Esophagus muscularis mucosa (tissue), 4 donors: ENCODE results near the gene CTRB1. TPM values are rescaled to one million over a fixed set of nuclear protein-coding genes. Genes with fewer than 3 reads are reported as not detected.

Experiments used
- DNase-seq: peaks from one replicate; pipeline ENCODE4 v3.0.0-alpha.2; 2017; ENCODE audit errors: extremely low spot score
- H3K27ac ChIP-seq, 4 donors: fragments of 200-600 bp; sonication (generic); replicated peaks in 1 of 4; 1 replicate in 3 of 4; 2 replicates in 1 of 4; pipeline ENCODE4 v1.5.1; 2016 to 2019; ENCODE audit warnings: mild to moderate bottlenecking in 1 of 4
- H3K27me3 ChIP-seq, 4 donors: fragments of 200-600 bp; sonication (generic); one replicate each; pipeline versions ENCODE4 v1.5.1 to v1.6.0; 2016 to 2019
- H3K36me3 ChIP-seq, 4 donors: fragments of 200-600 bp; sonication (generic); one replicate each; pipeline ENCODE4 v1.5.1; 2016 to 2019
- H3K4me1 ChIP-seq, 4 donors: fragments of 200-600 bp; sonication (generic); one replicate each; pipeline ENCODE4 v1.5.1; 2016 to 2019
- H3K4me3 ChIP-seq, 4 donors: fragments of 200-600 bp; sonication (generic); 1 replicate in 2 of 4; 2 replicates in 2 of 4; pipeline ENCODE4 v1.5.1; 2016 to 2019; ENCODE audit warnings: mild to moderate bottlenecking in 4 of 4, moderate library complexity in 1 of 4
- H3K9me3 ChIP-seq, 4 donors: fragments of 200-600 bp; sonication (generic); 1 replicate in 3 of 4; 2 replicates in 1 of 4; pipeline ENCODE4 v1.5.1; 2016 to 2019
- EP300 ChIP-seq: sonication (generic); formaldehyde crosslinking; IDR thresholded peaks from one replicate; pipeline ENCODE4 v1.6.1; 2017; ENCODE audit warnings: antibody characterized with exemption
- POLR2A ChIP-seq: fragments of 450-650 bp; IDR thresholded peaks from one replicate; pipeline ENCODE4 v1.6.1; 2017; ENCODE audit warnings: antibody characterized with exemption, moderate library complexity, mild to moderate bottlenecking, low read depth
- POLR2AphosphoS5 ChIP-seq, 2 donors: sonication (generic); formaldehyde crosslinking; IDR thresholded peaks; one replicate each; pipeline ENCODE4 v1.6.1; 2017; ENCODE audit warnings: antibody characterized with exemption in 2 of 2
- WGBS: methylation state at CpG from one replicate; pipeline ENCODE4 v1.1.5; 2018; 5-methylcytosine and 5-hydroxymethylcytosine counted together
- intact Hi-C: fragments of 100-400 bp; cut with DNase I; formaldehyde crosslinking; loops from one replicate; pipeline ENCODE4 v1.15.1; 2023
- total RNA-seq, 4 donors: library from RNA; depleted of rRNA; stranded (reverse); fragments of >200 nt; gene quantifications; one replicate each; pipeline versions ENCODE4 v1.1.0 to v1.2.1, GENCODE V29; 2016
- TF ChIP-seq, protein P1 (sequence below), 3 experiments: fragments of 200-600 bp in 2 of 3; fragments of 450-650 bp in 1 of 3; sonication (generic) in 2 of 3; IDR thresholded peaks; one replicate each; pipeline ENCODE4 v1.5.1; 2017 to 2019; ENCODE audit warnings: antibody characterized with exemption in 3 of 3, mild to moderate bottlenecking in 2 of 3, moderate library complexity in 1 of 3

Gene CTRB1
- total RNA-seq, 4 donors from 2014 or later, result not detected

GRCh38 chr16:75243667-75244224 is 25.0 kb downstream of the CTRB1 start:
- Histone ChIP-seq H3K36me3 (peaks cover 7 to 36% (median 26%) of the 10 kb centered on the region in 4 donors), H3K4me1 (peaks cover 75 to 90% (median 83%) of the 10 kb centered on the region in 4 donors), H3K27me3 (no peaks in the 10 kb centered on the region), H3K4me3 (no peak overlapping the region), H3K9me3 (no peaks in the 10 kb centered on the region), H3K27ac (peak overlapping the region; percentile 88 to 95 (median 91))
- TF ChIP-seq POLR2A (no peak), EP300 (no peak), POLR2AphosphoS5 (IDR thresholded peaks at IDR 0.05) (no peak)
- TF ChIP-seq, protein P1, sequence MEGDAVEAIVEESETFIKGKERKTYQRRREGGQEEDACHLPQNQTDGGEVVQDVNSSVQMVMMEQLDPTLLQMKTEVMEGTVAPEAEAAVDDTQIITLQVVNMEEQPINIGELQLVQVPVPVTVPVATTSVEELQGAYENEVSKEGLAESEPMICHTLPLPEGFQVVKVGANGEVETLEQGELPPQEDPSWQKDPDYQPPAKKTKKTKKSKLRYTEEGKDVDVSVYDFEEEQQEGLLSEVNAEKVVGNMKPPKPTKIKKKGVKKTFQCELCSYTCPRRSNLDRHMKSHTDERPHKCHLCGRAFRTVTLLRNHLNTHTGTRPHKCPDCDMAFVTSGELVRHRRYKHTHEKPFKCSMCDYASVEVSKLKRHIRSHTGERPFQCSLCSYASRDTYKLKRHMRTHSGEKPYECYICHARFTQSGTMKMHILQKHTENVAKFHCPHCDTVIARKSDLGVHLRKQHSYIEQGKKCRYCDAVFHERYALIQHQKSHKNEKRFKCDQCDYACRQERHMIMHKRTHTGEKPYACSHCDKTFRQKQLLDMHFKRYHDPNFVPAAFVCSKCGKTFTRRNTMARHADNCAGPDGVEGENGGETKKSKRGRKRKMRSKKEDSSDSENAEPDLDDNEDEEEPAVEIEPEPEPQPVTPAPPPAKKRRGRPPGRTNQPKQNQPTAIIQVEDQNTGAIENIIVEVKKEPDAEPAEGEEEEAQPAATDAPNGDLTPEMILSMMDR (IDR thresholded peaks at IDR 0.05), result no peak
- DNase-seq, result no peak
- WGBS, result 55% methylated on average over 14 of the region's 20 CpGs
- intact Hi-C loops, result no loop called here

DNA sequence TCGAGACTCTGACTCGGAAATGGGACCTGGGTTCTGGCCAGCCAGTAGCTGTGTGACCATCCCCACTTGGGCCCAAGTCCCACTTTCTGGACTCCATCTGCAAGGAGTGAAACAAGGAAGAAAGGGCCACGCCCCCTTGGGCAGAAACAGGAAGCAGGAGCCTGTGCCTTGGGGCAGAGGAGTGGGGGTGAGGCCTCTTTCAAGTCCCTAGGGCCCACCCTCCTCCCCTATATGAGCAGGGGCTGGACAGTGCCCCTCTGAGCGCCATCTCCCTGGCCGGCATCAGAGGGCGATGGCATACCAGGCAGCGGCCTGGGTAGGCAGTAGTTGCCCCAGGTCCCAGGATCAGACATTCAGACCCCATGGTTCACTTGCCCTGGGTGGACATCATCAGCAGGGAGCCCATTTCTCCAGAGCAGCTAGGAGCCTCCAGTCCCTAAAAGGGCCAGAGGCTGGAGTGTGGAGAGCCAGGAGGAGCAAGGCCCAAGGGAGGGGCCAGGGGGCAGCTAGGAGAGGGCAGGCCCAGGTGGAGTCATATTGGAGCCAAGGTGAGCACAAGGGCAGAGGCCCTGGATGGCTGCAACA is 25.5 kb downstream of the CTRB1 start:
- no peaks in the 10 kb centered on the region for H3K9me3 ChIP-seq
- peaks cover 75 to 90% (median 83%) of the 10 kb centered on the region in 4 donors for H3K4me1 ChIP-seq
- no peak for DNase-seq
- H3K27me3 ChIP-seq, result no peaks in the 10 kb centered on the region
- intact Hi-C loops, result no loop called here
- TF ChIP-seq, protein P1 (IDR thresholded peaks at IDR 0.05), result no peak
- TF ChIP-seq EP300 (no peak), POLR2AphosphoS5 (IDR thresholded peaks at IDR 0.05) (no peak), POLR2A (no peak)
- peaks cover 7 to 36% (median 26%) of the 10 kb centered on the region in 4 donors for H3K36me3 ChIP-seq
- peak overlapping the region; percentile 88 to 95 (median 91) for H3K27ac ChIP-seq
- 18% methylated on average over 3 of the region's 7 CpGs for WGBS
- H3K4me3 ChIP-seq, result no peak overlapping the region

DNA sequence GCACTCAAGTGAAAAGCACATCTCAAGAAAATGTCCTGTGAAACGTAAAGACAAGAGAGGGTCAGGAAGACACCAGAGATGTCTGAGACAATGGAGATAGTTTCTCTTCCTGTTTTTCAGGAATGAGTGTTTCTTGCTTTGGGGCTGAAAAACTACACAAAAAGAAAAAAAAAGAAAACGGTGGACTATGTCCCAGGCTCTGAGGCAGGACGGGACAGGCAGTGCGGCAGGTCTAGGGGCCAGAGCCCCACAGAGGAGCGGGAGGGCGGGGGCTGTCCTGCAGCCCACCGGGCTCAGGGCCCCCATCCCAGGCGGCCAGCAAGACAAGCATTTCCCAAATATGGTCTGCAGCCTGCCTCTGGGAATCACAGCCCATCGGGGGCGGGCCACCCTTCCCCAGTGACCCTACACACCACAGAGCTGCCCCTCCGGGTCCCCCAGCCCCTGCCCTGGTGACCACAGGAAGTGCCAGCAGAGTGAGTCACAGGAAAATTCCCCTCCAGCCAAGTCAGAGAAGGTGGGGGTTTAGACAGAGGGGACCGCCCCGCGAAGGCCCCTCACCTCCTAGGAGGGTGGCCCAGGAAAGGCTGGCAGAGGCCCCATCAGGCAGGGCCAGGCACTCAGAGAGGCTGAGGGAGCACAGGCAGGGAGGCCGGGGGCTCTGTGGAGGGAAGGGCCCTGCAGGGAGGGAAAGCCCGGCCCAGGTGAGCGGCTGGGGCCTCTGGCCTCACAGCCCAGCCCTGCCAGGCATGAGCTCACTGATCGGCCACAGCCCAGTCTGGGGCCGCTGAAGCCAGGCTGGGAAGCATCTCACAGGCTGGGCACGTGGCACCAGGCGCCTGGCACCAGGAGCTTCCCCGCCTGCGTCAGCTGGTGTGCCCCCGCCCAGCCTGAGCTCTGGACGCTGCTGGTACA is 26.3 kb downstream of the CTRB1 start:
- intact Hi-C loops, result no loop called here
- no peak for DNase-seq
- WGBS, result 29% methylated on average over 18 of the region's 25 CpGs

GRCh38 chr16:75246504-75247205 is 27.9 kb downstream of the CTRB1 start:
- Histone ChIP-seq H3K27me3 (no peaks in the 10 kb centered on the region), H3K27ac (peak overlapping the region; percentile 88 to 95 (median 91)), H3K4me1 (peaks cover 82 to 91% (median 86%) of the 10 kb centered on the region in 4 donors), H3K4me3 (no peak overlapping the region), H3K9me3 (no peaks in the 10 kb centered on the region), H3K36me3 (peaks cover 7 to 15% (median 13%) of the 10 kb centered on the region in 4 donors)
- TF ChIP-seq POLR2AphosphoS5 (IDR thresholded peaks at IDR 0.05) (no peak), EP300 (no peak), POLR2A (no peak)
- TF ChIP-seq, protein P1 (IDR thresholded peaks at IDR 0.05), result no peak
- no peak for DNase-seq
- intact Hi-C loops, result no loop called here
- WGBS, result 94% methylated on average over 7 of the region's 12 CpGs

More for the DNA sequence above, 26.3 kb downstream of the CTRB1 start:
- Histone ChIP-seq H3K4me1 (peaks cover 75 to 90% (median 83%) of the 10 kb centered on the region in 4 donors), H3K9me3 (no peaks in the 10 kb centered on the region), H3K4me3 (peak overlapping the region; percentile 6 to 16 (median 10)), H3K36me3 (peaks cover 7 to 30% (median 26%) of the 10 kb centered on the region in 4 donors), H3K27me3 (no peaks in the 10 kb centered on the region), H3K27ac (peak overlapping the region; percentile 88 to 95 (median 91))
- TF ChIP-seq POLR2AphosphoS5 (IDR thresholded peaks at IDR 0.05), result peak; percentile 77 to 90
- no peak for TF ChIP-seq POLR2A
- TF ChIP-seq, protein P1 (IDR thresholded peaks at IDR 0.05), result no peak
- TF ChIP-seq EP300, result no peak
